Mesenchymal stem cell (in vitro differentiated cells and primary cell): ENCODE data around the gene FBXO44.
A peak's percentile ranks its signal among the peaks of the same experiment; 100 is the strongest.

Source experiments
- DNase-seq: peaks from one replicate; pipeline ENCODE4 v3.0.0-alpha.2; 2013
- H2AFZ ChIP-seq: one replicate; pipeline ENCODE4 v1.6.1; 2013; ENCODE audit warnings: low read depth, mild to moderate bottlenecking, control low read depth, inconsistent platforms, low read length, moderate library complexity
- H2AK5ac ChIP-seq: 2 replicates; pipeline ENCODE4 v1.6.1; 2013; ENCODE audit warnings: low read length, moderate library complexity, mild to moderate bottlenecking, inconsistent platforms; ENCODE audit not compliant: severe bottlenecking
- H2BK120ac ChIP-seq: one replicate; pipeline ENCODE4 v1.6.1; 2013; ENCODE audit warnings: low read depth, mild to moderate bottlenecking, inconsistent platforms, low read length, moderate library complexity
- H2BK12ac ChIP-seq, 2 experiments: one replicate each; pipeline ENCODE4 v1.6.1; 2013; ENCODE audit warnings: inconsistent platforms in 2 of 2, low read length in 2 of 2, mild to moderate bottlenecking in 2 of 2, moderate library complexity in 2 of 2, control low read depth in 1 of 2
- H2BK15ac ChIP-seq: one replicate; pipeline ENCODE4 v1.6.1; 2013; ENCODE audit warnings: mild to moderate bottlenecking, low read depth, inconsistent platforms; ENCODE audit not compliant: poor library complexity, severe bottlenecking
- H2BK5ac ChIP-seq: 2 replicates; pipeline ENCODE4 v1.6.1; 2013; ENCODE audit warnings: low read depth, mild to moderate bottlenecking, low read length, control low read depth, inconsistent platforms; ENCODE audit not compliant: poor library complexity, severe bottlenecking
- H3K14ac ChIP-seq, 2 experiments: one replicate each; pipeline ENCODE4 v1.6.1; 2013; ENCODE audit warnings: inconsistent platforms in 2 of 2, low read length in 2 of 2, control low read depth in 1 of 2, mild to moderate bottlenecking in 1 of 2, moderate library complexity in 1 of 2
- H3K18ac ChIP-seq, 2 experiments: one replicate each; pipeline ENCODE4 v1.6.1; 2013; ENCODE audit warnings: inconsistent platforms in 2 of 2, low read length in 2 of 2, control low read depth in 1 of 2, low read depth in 1 of 2, mild to moderate bottlenecking in 1 of 2
- H3K23ac ChIP-seq, 2 experiments: one replicate each; pipeline ENCODE4 v1.6.1; 2013; ENCODE audit warnings: inconsistent platforms in 2 of 2, low read length in 2 of 2, mild to moderate bottlenecking in 2 of 2, moderate library complexity in 2 of 2, control low read depth in 1 of 2
- H3K27ac ChIP-seq: 2 replicates; pipeline ENCODE4 v1.5.1; 2013; ENCODE audit warnings: mild to moderate bottlenecking, moderate library complexity, low read length, control low read depth, inconsistent platforms; ENCODE audit not compliant: poor library complexity, severe bottlenecking
- H3K27me3 ChIP-seq, 2 experiments: 2 replicates each; pipeline versions ENCODE4 v1.6.1 to v1.7.0; 2013; ENCODE audit warnings: low read length in 2 of 2, mild to moderate bottlenecking in 2 of 2, moderate library complexity in 2 of 2, control low read depth in 1 of 2, inconsistent platforms in 1 of 2; ENCODE audit not compliant: control insufficient read depth in 1 of 2, insufficient read depth in 1 of 2
- H3K36me3 ChIP-seq, 2 experiments: 2 replicates each; pipeline versions ENCODE4 v1.6.1 to v1.7.0; 2013; ENCODE audit warnings: low read length in 2 of 2, control low read depth in 1 of 2, inconsistent platforms in 1 of 2, low read depth in 1 of 2, mild to moderate bottlenecking in 1 of 2; ENCODE audit not compliant: insufficient read depth in 2 of 2, control insufficient read depth in 1 of 2
- H3K4ac ChIP-seq, 2 experiments: one replicate each; pipeline ENCODE4 v1.6.1; 2013; ENCODE audit warnings: inconsistent platforms in 2 of 2, low read length in 2 of 2, mild to moderate bottlenecking in 2 of 2, moderate library complexity in 2 of 2, control low read depth in 1 of 2, low read depth in 1 of 2
- H3K4me1 ChIP-seq: 2 replicates; pipeline ENCODE4 v1.6.1; 2013; ENCODE audit warnings: low read depth, low read length, control low read depth; ENCODE audit not compliant: control insufficient read depth, insufficient read depth
- H3K4me2 ChIP-seq: 2 replicates; pipeline ENCODE4 v1.6.1; 2013; ENCODE audit warnings: low read length, mild to moderate bottlenecking, inconsistent platforms; ENCODE audit not compliant: poor library complexity, severe bottlenecking
- H3K4me3 ChIP-seq, 2 experiments: 2 replicates each; pipeline versions ENCODE4 v1.5.1 to v1.7.0; 2013; ENCODE audit warnings: low read length in 2 of 2, mild to moderate bottlenecking in 2 of 2, control low read depth in 1 of 2, low read depth in 1 of 2; ENCODE audit not compliant: insufficient read depth in 1 of 2
- H3K79me1 ChIP-seq: replicated peaks from 2 replicates; pipeline ENCODE4 v1.6.1; 2013; ENCODE audit warnings: mild to moderate bottlenecking, control low read depth, low read length, inconsistent platforms; ENCODE audit not compliant: poor library complexity, severe bottlenecking
- H3K9ac ChIP-seq: 2 replicates; pipeline ENCODE4 v1.7.0; 2013; ENCODE audit warnings: mild to moderate bottlenecking, low read length, moderate library complexity
- H3K9me3 ChIP-seq: 2 replicates; pipeline ENCODE4 v1.7.0; 2013; ENCODE audit warnings: mild to moderate bottlenecking, low read length; ENCODE audit not compliant: control insufficient read depth
- H4K8ac ChIP-seq: one replicate; pipeline ENCODE4 v1.6.1; 2013; ENCODE audit warnings: inconsistent platforms, mild to moderate bottlenecking, low read length, moderate library complexity
- H4K91ac ChIP-seq: one replicate; pipeline ENCODE4 v1.6.1; 2013; ENCODE audit warnings: mild to moderate bottlenecking, low read length, inconsistent platforms
- WGBS: methylation state at CpG from one replicate; pipeline ENCODE4 v1.1.7; 2013; ENCODE audit warnings: mixed read lengths; 5-methylcytosine and 5-hydroxymethylcytosine counted together

Gene FBXO44

DNA sequence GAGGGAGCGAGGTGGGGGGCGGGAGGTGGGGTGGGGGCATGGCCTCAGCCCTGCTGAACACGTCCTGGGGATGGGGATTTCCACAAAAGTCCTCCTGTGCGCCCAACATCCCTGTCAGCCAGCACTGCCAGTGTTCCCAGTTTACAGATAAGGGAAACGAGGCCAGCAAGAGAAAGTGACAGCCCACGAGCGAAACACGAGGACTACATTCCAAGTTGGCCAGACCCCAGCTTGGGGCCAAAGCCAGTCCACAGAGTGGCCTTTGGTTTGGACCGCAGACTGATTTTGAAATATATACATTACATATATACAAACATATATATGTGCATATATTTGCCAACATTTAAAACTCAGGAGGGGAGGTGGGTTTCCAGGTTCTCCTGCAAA, 5.4 kb upstream of the FBXO44 start:
- no peak overlapping the region for H2BK12ac ChIP-seq
- no peak overlapping the region for H4K8ac ChIP-seq
- no peak overlapping the region for H2BK15ac ChIP-seq
- H2BK120ac ChIP-seq: no peak overlapping the region
- no peak overlapping the region for H3K4me2 ChIP-seq
- no peak overlapping the region for H3K18ac ChIP-seq
- no peaks in the 10 kb centered on the region for H3K79me1 ChIP-seq
- H3K4ac ChIP-seq: no peak overlapping the region
- no peak overlapping the region for H3K27ac ChIP-seq
- H3K9ac ChIP-seq: no peak overlapping the region
- no peak overlapping the region for H3K4me3 ChIP-seq
- H3K4me1 ChIP-seq: peaks cover 28% of the 10 kb centered on the region
- no peaks in the 10 kb centered on the region for H3K9me3 ChIP-seq
- H3K27me3 ChIP-seq: peaks cover 11 to 55% of the 10 kb centered on the region in 2 experiments
- H3K36me3 ChIP-seq: peaks cover 0 to 8% of the 10 kb centered on the region in 2 experiments
- no peak overlapping the region for H2AK5ac ChIP-seq
- no peak for DNase-seq
- H2AFZ ChIP-seq: no peak overlapping the region
- H2BK5ac ChIP-seq: no peak overlapping the region
- H3K23ac ChIP-seq: no peak overlapping the region
- no peak overlapping the region for H4K91ac ChIP-seq
- 52% methylated on average over 8 of the region's 9 CpGs for WGBS
- no peak overlapping the region for H3K14ac ChIP-seq

DNA sequence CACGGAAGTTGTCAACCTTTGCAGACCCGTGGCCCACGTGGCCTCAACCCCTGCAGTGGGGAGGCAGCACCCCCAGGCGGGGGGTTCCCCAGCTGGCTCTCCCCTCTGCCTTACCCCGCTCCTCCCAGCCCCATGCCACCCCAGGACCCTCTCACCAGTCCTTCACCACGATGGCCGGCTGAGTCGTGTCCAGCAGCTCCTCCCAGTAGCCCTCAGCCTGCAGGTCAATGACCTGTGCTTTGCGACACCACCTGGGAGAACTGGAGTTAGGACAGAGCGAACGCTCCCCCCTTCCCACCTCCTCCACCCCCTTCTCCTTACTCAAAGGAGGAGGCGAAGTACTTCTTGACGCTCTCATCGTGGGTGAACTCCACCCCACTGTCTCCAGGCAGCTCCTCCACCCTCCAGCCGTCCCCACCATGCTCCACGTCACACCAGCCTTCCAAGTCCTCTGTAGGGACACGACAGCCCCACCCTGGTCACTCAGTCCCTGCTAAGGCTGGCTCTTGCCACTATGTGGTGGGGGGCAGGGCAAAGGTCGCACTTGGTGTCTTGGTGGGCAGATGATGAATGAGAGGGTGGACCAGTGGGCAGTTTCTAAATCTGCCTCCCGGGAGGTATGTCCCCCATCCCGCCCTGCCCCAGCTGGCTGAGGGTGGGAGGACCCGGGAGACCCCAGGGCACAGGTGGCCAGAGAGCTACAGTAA, 4.9 kb upstream of the FBXO44 start:
- Histone ChIP-seq H4K91ac (peak overlapping the region; percentile 29), H2AK5ac (no peak overlapping the region), H3K36me3 (peaks cover 0 to 8% of the 10 kb centered on the region in 2 experiments), H2BK15ac (no peak overlapping the region), H3K23ac (no peak overlapping the region), H3K18ac (no peak overlapping the region), H3K4me3 (peak overlapping the region in 1 of 2 experiments; percentile 51), H3K4me2 (peak overlapping the region; percentile 61), H3K14ac (no peak overlapping the region), H2BK12ac (no peak overlapping the region), H2BK120ac (no peak overlapping the region), H3K27ac (no peak overlapping the region), H3K9ac (no peak overlapping the region), H4K8ac (peak overlapping the region; percentile 32), H3K4me1 (peaks cover 28% of the 10 kb centered on the region), H3K4ac (no peak overlapping the region), H2BK5ac (no peak overlapping the region), H3K79me1 (no peaks in the 10 kb centered on the region), H3K9me3 (no peaks in the 10 kb centered on the region), H3K27me3 (peaks cover 11 to 55% of the 10 kb centered on the region in 2 experiments), H2AFZ (no peak overlapping the region)
- WGBS: 76% methylated on average over 21 of the region's 21 CpGs
- DNase-seq: no peak

DNA sequence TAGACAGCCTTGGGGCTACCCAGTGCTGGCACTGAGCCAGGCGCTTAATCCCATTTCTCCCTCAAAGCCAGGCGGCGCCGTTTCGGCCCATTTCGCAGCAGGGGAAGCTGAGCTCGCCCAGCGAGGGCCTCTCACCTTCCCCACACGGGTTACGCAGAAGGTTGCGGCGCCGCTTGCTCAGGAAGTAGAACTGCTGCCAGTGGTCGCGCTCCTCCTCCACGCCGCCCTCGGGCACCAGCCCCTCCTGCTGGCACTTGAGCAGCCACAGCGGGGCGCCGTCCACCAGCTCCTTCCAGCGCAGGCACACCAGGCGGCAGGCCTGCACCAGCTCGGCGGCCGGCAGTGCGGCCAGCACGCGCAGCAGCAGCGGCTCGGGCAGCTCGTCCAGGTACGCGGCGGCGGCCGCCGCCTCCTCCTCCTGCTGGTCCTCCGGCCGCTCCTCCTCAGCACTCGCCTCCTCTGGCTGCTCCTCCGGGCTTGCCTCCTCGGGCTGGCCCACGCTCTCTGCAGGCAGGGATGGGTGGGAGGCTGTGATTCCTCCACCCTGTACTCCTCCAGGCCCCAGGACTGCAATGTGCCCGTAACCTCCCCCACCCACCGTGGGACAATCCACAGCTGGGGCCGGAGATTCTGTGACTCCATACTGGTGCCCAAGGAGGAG, 4.2 kb upstream of the FBXO44 start:
- Histone ChIP-seq H4K8ac (peak overlapping the region; percentile 20), H3K36me3 (peaks cover 0 to 8% of the 10 kb centered on the region in 2 experiments), H3K9ac (no peak overlapping the region), H3K4me2 (peak overlapping the region; percentile 61), H3K27me3 (peaks cover 11 to 55% of the 10 kb centered on the region in 2 experiments), H3K23ac (no peak overlapping the region), H3K18ac (no peak overlapping the region), H3K9me3 (no peaks in the 10 kb centered on the region), H3K4ac (no peak overlapping the region), H2AK5ac (no peak overlapping the region), H3K27ac (no peak overlapping the region), H2BK120ac (no peak overlapping the region), H3K4me3 (peak overlapping the region; percentile 16 to 51), H2BK5ac (no peak overlapping the region), H2BK15ac (no peak overlapping the region), H4K91ac (peak overlapping the region; percentile 35), H3K4me1 (peaks cover 32% of the 10 kb centered on the region), H3K14ac (peak overlapping the region in 1 of 2 experiments; percentile 62), H2AFZ (peak overlapping the region; percentile 32), H2BK12ac (no peak overlapping the region), H3K79me1 (peaks cover 5% of the 10 kb centered on the region)
- 6% methylated on average over 44 of the region's 47 CpGs for WGBS
- peak; percentile 67 for DNase-seq

DNA sequence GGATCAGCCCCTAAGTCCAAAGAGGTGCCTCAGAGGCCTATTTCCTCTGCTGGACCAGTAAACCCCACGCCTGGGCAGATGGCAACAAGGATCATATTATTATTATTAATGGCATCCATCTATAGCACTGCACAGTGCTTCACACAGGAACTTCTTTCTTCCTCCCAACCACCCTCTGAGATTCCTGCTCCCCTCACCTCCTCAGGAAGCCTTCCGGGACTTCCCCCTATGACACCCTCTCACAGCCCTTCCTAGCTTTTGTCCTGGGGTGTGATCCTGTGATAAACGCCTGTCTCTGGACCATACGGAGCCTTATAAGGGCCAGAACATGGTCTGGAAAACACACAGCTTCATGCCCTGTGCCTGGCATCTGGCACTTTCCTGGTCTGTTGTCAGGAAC, 3.7 kb upstream of the FBXO44 start:
- H3K18ac ChIP-seq: no peak overlapping the region
- H3K4ac ChIP-seq: no peak overlapping the region
- H2BK12ac ChIP-seq: no peak overlapping the region

More for the DNA sequence above, 3.7 kb upstream of the FBXO44 start:
- Histone ChIP-seq H3K9me3 (no peaks in the 10 kb centered on the region), H2BK5ac (no peak overlapping the region), H2BK120ac (no peak overlapping the region), H3K27ac (no peak overlapping the region), H3K36me3 (peaks cover 0 to 14% of the 10 kb centered on the region in 2 experiments), H2BK15ac (no peak overlapping the region), H2AFZ (no peak overlapping the region), H3K23ac (no peak overlapping the region), H3K9ac (no peak overlapping the region), H3K27me3 (peaks cover 11 to 53% of the 10 kb centered on the region in 2 experiments), H3K4me1 (peaks cover 37% of the 10 kb centered on the region), H3K4me2 (peak overlapping the region; percentile 61), H3K4me3 (no peak overlapping the region), H3K79me1 (peaks cover 10% of the 10 kb centered on the region), H3K14ac (no peak overlapping the region), H4K8ac (no peak overlapping the region), H2AK5ac (no peak overlapping the region), H4K91ac (no peak overlapping the region)
- no peak for DNase-seq
- WGBS: 84% methylated on average over 4 of the region's 4 CpGs
